ENCODE measurements around the gene RFC3.
"Not testable (repeated sequence)": the region's sequence is repeated elsewhere in the genome, so short reads cannot be mapped to it uniquely, and the experiment has no call there.

RFC3 gene

GRCh38 chr13:33812829-33813228 lies 5.1 kb upstream of the RFC3 start:
- not testable (repeated sequence) for DNase-seq

GRCh38 chr13:33815011-33815550 lies 2.9 kb upstream of the RFC3 start:
- no peak for DNase-seq

GRCh38 chr13:33816912-33817311 lies 1.0 kb upstream of the RFC3 start:
- no peak for DNase-seq

GRCh38 chr13:33817513-33817900 lies 442 bp upstream of the RFC3 start:
- no peak for DNase-seq

DNA sequence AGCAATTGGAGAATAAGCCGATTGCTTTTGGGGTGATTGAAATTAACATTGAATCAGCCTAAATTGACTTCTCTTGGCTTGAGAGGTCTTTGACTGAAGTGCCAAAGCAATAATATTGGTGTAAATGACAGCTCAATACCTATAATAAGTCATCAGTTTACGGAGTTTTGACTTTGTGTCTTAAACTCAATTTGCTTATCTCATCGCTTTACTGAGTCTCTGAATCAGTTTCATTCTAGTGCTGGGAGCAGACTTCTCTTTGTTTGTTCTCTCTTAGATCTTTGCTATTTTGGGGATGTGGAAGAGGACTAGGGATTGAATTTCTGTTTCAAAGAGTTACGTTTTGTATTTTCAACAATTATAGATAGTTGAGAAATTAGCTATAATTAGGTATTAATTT lies 7.1 kb downstream of the RFC3 start:
- no peak for DNase-seq

- no peak for DNase-seq
These were observed 9.2 kb downstream of the RFC3 start for GRCh38 chr13:33827139-33827538.

- DNase-seq = no peak
These were observed 10.6 kb downstream of the RFC3 start for GRCh38 chr13:33828431-33829129.

DNA sequence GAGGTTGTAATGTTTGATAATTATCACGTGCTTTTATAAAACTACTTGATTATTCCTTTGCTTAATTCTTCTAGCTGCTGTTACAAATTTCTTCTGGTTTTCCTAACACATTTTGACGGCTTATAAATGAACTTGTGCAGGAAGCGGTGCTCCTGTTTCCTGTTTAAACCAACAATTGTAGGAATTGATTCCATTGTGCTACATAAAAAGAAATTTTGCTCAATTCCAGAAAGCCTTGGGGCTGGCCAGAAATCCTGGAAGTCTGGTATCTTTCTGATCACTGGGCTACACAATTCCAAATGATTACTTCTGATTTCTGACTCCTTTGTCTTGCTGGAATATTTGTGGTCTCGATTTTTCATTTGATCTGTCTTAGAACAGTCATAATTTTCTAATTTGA lies 14.9 kb downstream of the RFC3 start:
- no peak for DNase-seq

DNA sequence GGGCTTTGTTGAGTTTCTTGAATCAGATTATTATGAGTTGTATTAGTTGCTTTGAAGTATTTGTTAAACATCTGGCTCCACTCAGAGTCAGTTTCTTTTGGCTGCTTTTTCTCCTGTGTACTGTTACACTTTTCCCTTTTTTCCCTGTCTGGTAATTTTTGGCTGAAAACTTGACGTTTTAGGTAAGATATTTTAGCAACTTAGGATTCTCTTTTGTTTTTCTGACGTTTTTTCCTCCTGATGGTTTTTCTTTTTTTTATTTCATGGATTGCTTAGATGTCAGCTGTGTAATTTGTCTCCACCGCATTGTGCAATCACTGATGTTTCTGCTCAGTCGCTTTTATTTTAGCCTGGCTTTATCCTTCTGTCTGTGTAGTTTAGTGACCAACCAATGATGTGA lies 20.7 kb downstream of the RFC3 start:
- DNase-seq = no peak

DNA sequence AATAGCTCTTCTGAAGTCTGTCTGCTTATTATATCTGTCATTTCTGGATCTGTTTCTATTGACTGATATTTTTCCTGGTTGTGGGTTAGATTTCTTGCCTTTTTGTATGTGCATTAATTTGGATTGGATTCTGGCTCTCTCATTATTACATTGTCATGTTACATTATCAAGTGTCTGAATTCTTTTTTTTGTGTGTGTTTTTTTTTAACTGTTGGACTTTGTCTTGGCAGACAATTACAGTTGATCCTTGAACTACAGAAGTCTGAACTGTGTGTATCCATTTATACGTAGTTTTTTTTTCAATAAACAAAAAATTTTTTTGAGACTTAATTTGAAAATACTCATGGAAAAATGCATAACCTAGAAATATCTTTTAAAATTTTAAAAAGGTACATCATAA lies 22.5 kb downstream of the RFC3 start:
- DNase-seq = no peak

DNA sequence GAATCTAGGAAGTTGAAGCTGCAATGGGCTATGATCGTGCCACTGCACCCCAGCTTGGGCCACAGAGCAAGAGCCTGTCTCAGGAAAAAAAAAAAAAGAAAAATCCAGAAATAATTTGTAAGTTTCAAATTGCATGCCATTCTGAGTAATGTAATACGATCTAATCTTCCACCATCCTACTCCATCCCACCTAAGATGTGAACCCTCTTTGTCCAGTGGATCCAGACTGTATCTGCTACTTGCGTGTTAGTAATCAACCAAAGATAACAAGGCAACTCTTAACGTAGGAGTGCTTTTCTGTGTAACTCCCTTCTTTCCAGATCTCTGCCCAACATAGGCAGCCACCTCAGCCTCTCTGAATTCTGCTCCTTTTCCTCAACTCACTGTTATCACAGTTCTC lies 24.3 kb downstream of the RFC3 start:
- DNase-seq = no peak

- DNase-seq = no peak
These were observed 25.0 kb downstream of the RFC3 start for GRCh38 chr13:33842986-33843385.

- DNase-seq = no peak
These were observed 27.8 kb downstream of the RFC3 start for GRCh38 chr13:33845572-33846302.

- no peak for DNase-seq
These were observed 28.5 kb downstream of the RFC3 start for GRCh38 chr13:33846303-33847062.

DNA sequence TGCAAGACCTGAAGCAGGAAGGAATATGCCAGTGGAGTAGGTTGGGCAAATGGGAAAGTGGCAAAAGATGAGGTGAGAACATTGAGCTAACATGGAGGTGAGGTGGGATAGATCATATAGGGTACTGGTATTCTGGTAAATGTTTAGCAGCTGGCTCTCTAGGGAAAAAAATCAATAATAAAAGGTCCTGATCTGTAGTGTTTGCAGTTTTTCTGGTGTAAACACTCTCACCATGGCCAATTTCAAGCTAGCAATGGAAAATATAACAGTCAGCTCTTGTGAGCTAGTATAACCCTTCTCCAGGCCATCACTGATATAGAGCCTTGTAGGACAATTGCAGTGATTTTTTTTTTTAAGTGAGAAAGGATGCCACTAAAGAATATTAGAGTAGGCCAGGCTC lies 31.3 kb downstream of the RFC3 start:
- no peak for DNase-seq

DNA sequence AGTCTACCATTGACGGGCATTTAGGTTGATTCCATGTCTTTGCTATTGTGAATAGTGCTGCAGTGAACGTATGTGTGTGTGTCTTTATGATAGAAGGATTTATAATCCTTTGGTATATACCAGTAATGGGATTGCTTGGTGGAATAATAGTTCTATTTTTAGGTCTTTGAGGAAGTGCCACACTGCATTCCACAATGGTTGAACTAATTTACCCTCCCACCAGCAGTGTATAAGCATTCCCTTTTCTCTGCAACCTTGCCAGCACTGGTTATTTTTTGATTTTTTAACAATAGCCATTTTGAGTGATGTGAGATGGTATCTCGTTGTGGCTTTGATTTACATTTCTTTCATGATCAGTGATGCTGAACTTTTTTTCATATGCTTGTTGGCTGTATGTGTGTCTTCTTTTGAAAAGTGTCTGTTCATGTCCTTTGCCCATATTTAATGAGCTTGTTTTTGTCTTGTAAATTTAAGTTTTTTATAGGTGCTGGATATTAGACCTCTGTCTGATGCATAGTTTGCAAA lies 37.5 kb downstream of the RFC3 start:
- DNase-seq = no peak

- DNase-seq = no peak
These were observed 41.8 kb downstream of the RFC3 start for GRCh38 chr13:33859691-33860303.

- no peak for DNase-seq
These were observed 42.6 kb downstream of the RFC3 start for GRCh38 chr13:33860526-33860925.

DNA sequence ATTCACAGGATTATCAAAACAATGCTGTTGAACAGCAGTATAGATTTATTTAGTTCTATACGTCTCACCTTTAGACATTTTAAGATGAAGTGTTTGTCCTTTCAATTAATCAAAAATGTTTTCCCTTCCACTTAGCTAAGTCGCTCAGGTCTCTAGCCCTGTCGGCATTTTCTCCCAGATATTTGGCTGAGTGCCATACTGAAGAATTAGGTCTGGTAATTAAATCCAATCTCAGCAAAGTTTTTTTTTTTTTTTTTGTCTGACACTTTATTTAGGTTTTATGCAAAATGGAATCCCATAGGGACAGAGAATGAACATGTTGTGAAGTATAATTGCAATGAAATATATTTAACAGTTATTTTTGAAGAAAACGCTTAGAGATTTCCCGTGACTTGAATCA lies 44.1 kb downstream of the RFC3 start:
- no peak for DNase-seq

- no peak for DNase-seq
These were observed 45.3 kb downstream of the RFC3 start for GRCh38 chr13:33863188-33863789.

DNA sequence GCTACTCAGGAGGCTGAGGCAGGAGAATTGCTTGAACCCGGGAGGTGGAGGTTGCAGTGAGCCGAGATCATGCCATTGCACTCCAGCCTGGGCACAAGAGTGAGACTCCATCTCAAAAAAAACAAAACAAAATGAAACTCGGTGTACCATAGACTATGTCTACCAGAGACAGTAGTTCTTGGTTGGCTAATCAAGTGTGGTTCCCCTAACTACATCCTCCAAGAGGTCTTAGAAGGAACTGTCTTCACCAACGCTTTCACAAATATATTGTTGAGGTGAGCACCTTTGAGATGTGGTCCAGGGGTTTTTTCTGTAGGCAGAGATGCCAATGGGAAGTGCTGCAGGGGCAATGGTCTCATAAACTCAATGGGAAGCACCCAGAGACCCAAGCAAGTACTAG lies 48.0 kb downstream of the RFC3 start:
- DNase-seq = no peak

- no peak for DNase-seq
These were observed 49.5 kb downstream of the RFC3 start for GRCh38 chr13:33867472-33867871.
